Trophoblast cell (in vitro differentiated cells and primary cell): ENCODE measurements around the gene PTPRE.

Source experiments
- DNase-seq, 2 donors: peaks; one replicate each; pipeline ENCODE4 v3.0.0-alpha.2; 2016
- H2AFZ ChIP-seq: 2 replicates; pipeline ENCODE4 v1.6.1; 2013; ENCODE audit warnings: low read length, moderate library complexity, mild to moderate bottlenecking; ENCODE audit not compliant: insufficient read depth, poor library complexity
- H2AK5ac ChIP-seq: 2 replicates; pipeline ENCODE4 v1.6.1; 2013; ENCODE audit warnings: mild to moderate bottlenecking, low read length
- H2BK120ac ChIP-seq: 2 replicates; pipeline ENCODE4 v1.6.1; 2013; ENCODE audit warnings: low read length, mild to moderate bottlenecking, moderate library complexity; ENCODE audit not compliant: insufficient read depth, poor library complexity
- H2BK12ac ChIP-seq: 2 replicates; pipeline ENCODE4 v1.6.1; 2013; ENCODE audit warnings: mild to moderate bottlenecking, low read length, moderate library complexity
- H2BK5ac ChIP-seq: 2 replicates; pipeline ENCODE4 v1.6.1; 2013; ENCODE audit warnings: low read length, low read depth, moderate library complexity, mild to moderate bottlenecking; ENCODE audit not compliant: poor library complexity
- H3K14ac ChIP-seq: 2 replicates; pipeline ENCODE4 v1.6.1; 2013; ENCODE audit warnings: mild to moderate bottlenecking, low read length
- H3K18ac ChIP-seq: 2 replicates; pipeline ENCODE4 v1.6.1; 2013; ENCODE audit warnings: mild to moderate bottlenecking, low read length
- H3K23ac ChIP-seq: 2 replicates; pipeline ENCODE4 v1.6.1; 2013; ENCODE audit warnings: low read length
- H3K27ac ChIP-seq: 2 replicates; pipeline ENCODE4 v1.5.1; 2013; ENCODE audit warnings: low read depth, mild to moderate bottlenecking, inconsistent platforms, low read length, moderate library complexity
- H3K27me3 ChIP-seq: 2 replicates; pipeline ENCODE4 v1.6.1; 2013; ENCODE audit warnings: inconsistent platforms, mild to moderate bottlenecking, low read length, moderate library complexity; ENCODE audit not compliant: insufficient read depth
- H3K36me3 ChIP-seq, 2 experiments: 1 replicate in 1 of 2; 2 replicates in 1 of 2; pipeline ENCODE4 v1.6.1; 2013; ENCODE audit warnings: low read length in 2 of 2, mild to moderate bottlenecking in 2 of 2, moderate library complexity in 1 of 2; ENCODE audit not compliant: insufficient read depth in 2 of 2, control insufficient read depth in 1 of 2
- H3K4ac ChIP-seq: 2 replicates; pipeline ENCODE4 v1.6.1; 2013; ENCODE audit warnings: low read depth, mild to moderate bottlenecking, low read length, moderate library complexity
- H3K4me1 ChIP-seq, 2 experiments: 1 replicate in 1 of 2; 2 replicates in 1 of 2; pipeline ENCODE4 v1.6.1; 2013; ENCODE audit warnings: low read length in 2 of 2, mild to moderate bottlenecking in 2 of 2, moderate library complexity in 1 of 2; ENCODE audit not compliant: insufficient read depth in 2 of 2, control insufficient read depth in 1 of 2
- H3K4me2 ChIP-seq: 2 replicates; pipeline ENCODE4 v1.6.1; 2013; ENCODE audit warnings: inconsistent platforms, mild to moderate bottlenecking, low read length, moderate library complexity
- H3K4me3 ChIP-seq: 2 replicates; pipeline ENCODE4 v1.5.1; 2013; ENCODE audit warnings: mild to moderate bottlenecking, low read depth, low read length, inconsistent platforms
- H3K79me1 ChIP-seq: one replicate; pipeline ENCODE4 v1.6.1; 2013; ENCODE audit warnings: low read length
- H3K79me2 ChIP-seq: 2 replicates; pipeline ENCODE4 v1.6.1; 2013; ENCODE audit warnings: low read length, mild to moderate bottlenecking; ENCODE audit not compliant: control insufficient read depth, insufficient read depth, poor library complexity
- H3K9ac ChIP-seq: 2 replicates; pipeline ENCODE4 v1.6.1; 2013; ENCODE audit warnings: mild to moderate bottlenecking, low read length
- H3K9me3 ChIP-seq: 2 replicates; pipeline ENCODE4 v1.6.1; 2013; ENCODE audit warnings: low read depth, mild to moderate bottlenecking, control low read depth, inconsistent platforms, low read length; ENCODE audit not compliant: insufficient read depth
- H4K12ac ChIP-seq: 2 replicates; pipeline ENCODE4 v1.6.1; 2013; ENCODE audit warnings: low read depth, mild to moderate bottlenecking, low read length, moderate library complexity
- H4K8ac ChIP-seq: 2 replicates; pipeline ENCODE4 v1.6.1; 2013; ENCODE audit warnings: low read depth, mild to moderate bottlenecking, low read length, moderate library complexity
- H4K91ac ChIP-seq: one replicate; pipeline ENCODE4 v1.6.1; 2013; ENCODE audit warnings: low read depth, mild to moderate bottlenecking, low read length, moderate library complexity
- WGBS: extraction: QIAGEN DNeasy Blood & Tissue Kit; methylation state at CpG from one replicate; pipeline ENCODE4 v1.1.7; 2013; ENCODE audit warnings: missing lambda C conversion rate; ENCODE audit not compliant: insufficient read length, insufficient coverage; ENCODE audit errors: extremely low coverage; 5-methylcytosine and 5-hydroxymethylcytosine counted together

The PTPRE gene

GRCh38 chr10:128098631-128099030, 191.7 kb downstream of the PTPRE start:
- Histone ChIP-seq H3K18ac (no peak overlapping the region), H3K4me1 (no peaks in the 10 kb centered on the region), H3K4ac (no peak overlapping the region), H3K36me3 (peaks cover 38 to 46% of the 10 kb centered on the region in 2 experiments), H2AFZ (no peak overlapping the region), H4K91ac (no peak overlapping the region), H2BK5ac (no peak overlapping the region), H3K4me3 (no peak overlapping the region), H3K79me1 (no peaks in the 10 kb centered on the region), H2BK120ac (no peak overlapping the region), H4K12ac (no peak overlapping the region), H3K4me2 (no peak overlapping the region), H3K23ac (no peak overlapping the region), H2BK12ac (no peak overlapping the region), H4K8ac (no peak overlapping the region), H3K9me3 (no peaks in the 10 kb centered on the region), H2AK5ac (no peak overlapping the region), H3K79me2 (no peaks in the 10 kb centered on the region), H3K14ac (no peak overlapping the region), H3K27me3 (no peaks in the 10 kb centered on the region), H3K27ac (no peak overlapping the region), H3K9ac (no peak overlapping the region)
- WGBS, result no CpG with 5 or more reads among the region's 10 CpGs
- no peak for DNase-seq

GRCh38 chr10:128099901-128100300, 193.0 kb downstream of the PTPRE start:
- no peak overlapping the region for H2AK5ac ChIP-seq
- no peak overlapping the region for H4K91ac ChIP-seq
- no peak overlapping the region for H3K4me2 ChIP-seq
- no peak overlapping the region for H2BK120ac ChIP-seq
- no peaks in the 10 kb centered on the region for H3K4me1 ChIP-seq
- H3K4ac ChIP-seq, result no peak overlapping the region
- no peak overlapping the region for H3K14ac ChIP-seq
- H3K9ac ChIP-seq, result no peak overlapping the region
- no peak overlapping the region for H3K4me3 ChIP-seq
- no peak overlapping the region for H4K12ac ChIP-seq
- H3K27ac ChIP-seq, result no peak overlapping the region
- H3K23ac ChIP-seq, result no peak overlapping the region
- no peak overlapping the region for H2BK12ac ChIP-seq
- H3K18ac ChIP-seq, result no peak overlapping the region
- H3K36me3 ChIP-seq, result peaks cover 43 to 59% of the 10 kb centered on the region in 2 experiments
- no peaks in the 10 kb centered on the region for H3K9me3 ChIP-seq
- H3K27me3 ChIP-seq, result no peaks in the 10 kb centered on the region
- H2AFZ ChIP-seq, result no peak overlapping the region
- no peak for DNase-seq
- no peak overlapping the region for H4K8ac ChIP-seq
- H3K79me1 ChIP-seq, result no peaks in the 10 kb centered on the region
- H2BK5ac ChIP-seq, result no peak overlapping the region
- no peaks in the 10 kb centered on the region for H3K79me2 ChIP-seq
- no CpG with 5 or more reads among the region's 10 CpGs for WGBS

- H3K9ac ChIP-seq, result no peak overlapping the region
- no peak overlapping the region for H4K91ac ChIP-seq
- H3K79me2 ChIP-seq, result no peaks in the 10 kb centered on the region
- no peaks in the 10 kb centered on the region for H3K79me1 ChIP-seq
- H3K4me2 ChIP-seq, result no peak overlapping the region
- H2AK5ac ChIP-seq, result no peak overlapping the region
- peaks cover 56 to 77% of the 10 kb centered on the region in 2 experiments for H3K36me3 ChIP-seq
- H3K9me3 ChIP-seq, result no peaks in the 10 kb centered on the region
- H3K23ac ChIP-seq, result no peak overlapping the region
- no peaks in the 10 kb centered on the region for H3K4me1 ChIP-seq
- no CpG with 5 or more reads among the region's 1 CpG for WGBS
- H3K4ac ChIP-seq, result no peak overlapping the region
- no peak overlapping the region for H4K12ac ChIP-seq
- no peak overlapping the region for H3K4me3 ChIP-seq
- DNase-seq, result no peak
- no peak overlapping the region for H2AFZ ChIP-seq
- H3K27me3 ChIP-seq, result no peaks in the 10 kb centered on the region
- H2BK5ac ChIP-seq, result no peak overlapping the region
- no peak overlapping the region for H2BK120ac ChIP-seq
- no peak overlapping the region for H3K14ac ChIP-seq
- H2BK12ac ChIP-seq, result no peak overlapping the region
- H4K8ac ChIP-seq, result no peak overlapping the region
- no peak overlapping the region for H3K18ac ChIP-seq
- no peak overlapping the region for H3K27ac ChIP-seq
These were observed 195.0 kb downstream of the PTPRE start for GRCh38 chr10:128101901-128102300.

- H3K36me3 ChIP-seq, result peaks cover 60 to 83% of the 10 kb centered on the region in 2 experiments
- H3K9me3 ChIP-seq, result no peaks in the 10 kb centered on the region
- H3K27ac ChIP-seq, result no peak overlapping the region
- H4K8ac ChIP-seq, result no peak overlapping the region
- no peak overlapping the region for H3K18ac ChIP-seq
- no peak overlapping the region for H3K23ac ChIP-seq
- no peaks in the 10 kb centered on the region for H3K79me2 ChIP-seq
- DNase-seq, result no peak
- no peaks in the 10 kb centered on the region for H3K4me1 ChIP-seq
- WGBS, result no CpG with 5 or more reads among the region's 19 CpGs
- no peak overlapping the region for H3K9ac ChIP-seq
- H3K79me1 ChIP-seq, result no peaks in the 10 kb centered on the region
- no peak overlapping the region for H3K14ac ChIP-seq
- no peak overlapping the region for H2BK5ac ChIP-seq
- H4K12ac ChIP-seq, result no peak overlapping the region
- H3K4me2 ChIP-seq, result no peak overlapping the region
- H3K4me3 ChIP-seq, result no peak overlapping the region
- no peaks in the 10 kb centered on the region for H3K27me3 ChIP-seq
- H4K91ac ChIP-seq, result no peak overlapping the region
- no peak overlapping the region for H2AK5ac ChIP-seq
- no peak overlapping the region for H3K4ac ChIP-seq
- no peak overlapping the region for H2BK12ac ChIP-seq
- no peak overlapping the region for H2AFZ ChIP-seq
- H2BK120ac ChIP-seq, result no peak overlapping the region
These were observed 195.8 kb downstream of the PTPRE start for GRCh38 chr10:128102480-128103228.
